Smooth muscle cell (in vitro differentiated cells): Measurements from ENCODE around the gene EFHC1. TPM values are rescaled to one million over a fixed set of nuclear protein-coding genes. Genes with fewer than 3 reads are reported as not detected.

Experiments
- DNase-seq: peaks from one replicate; lab custom pipeline; 2025; ENCODE audit not compliant: unreplicated experiment; lab: John Stamatoyannopoulos, UW
- H2AFZ ChIP-seq: fragments of 200-600 bp; sonication (generic); 2 replicates; pipeline ENCODE4 v1.6.0; 2016; ENCODE audit warnings: antibody characterized with exemption, low read depth, mild to moderate bottlenecking
- H3F3A ChIP-seq: fragments of 200-600 bp; sonication (generic); 2 replicates; pipeline ENCODE4 v1.6.0; 2017; ENCODE audit warnings: antibody characterized with exemption, low read depth
- H3K27ac ChIP-seq: fragments of 200-600 bp; sonication (generic); 2 replicates; pipeline ENCODE4 v1.5.1; 2016; ENCODE audit warnings: low read depth, mild to moderate bottlenecking
- H3K27me3 ChIP-seq: fragments of 200-600 bp; sonication (generic); 2 replicates; pipeline ENCODE4 v1.6.1; 2016; ENCODE audit warnings: low read depth, mild to moderate bottlenecking
- H3K36me3 ChIP-seq: fragments of 200-600 bp; sonication (generic); 2 replicates; pipeline ENCODE4 v1.5.1; 2016; ENCODE audit warnings: low read depth
- H3K4me1 ChIP-seq: fragments of 200-600 bp; sonication (generic); 2 replicates; pipeline ENCODE4 v1.5.1; 2016; ENCODE audit warnings: low read depth
- H3K4me2 ChIP-seq: fragments of 200-600 bp; sonication (generic); 2 replicates; pipeline ENCODE4 v1.6.0; 2016; ENCODE audit warnings: mild to moderate bottlenecking
- H3K4me3 ChIP-seq: fragments of 200-600 bp; sonication (generic); 2 replicates; pipeline ENCODE4 v1.5.1; 2016; ENCODE audit warnings: mild to moderate bottlenecking
- H3K79me2 ChIP-seq: fragments of 200-600 bp; sonication (generic); 2 replicates; pipeline ENCODE4 v1.6.0; 2016; ENCODE audit warnings: low read depth, mild to moderate bottlenecking
- H3K9ac ChIP-seq: fragments of 200-600 bp; sonication (generic); 2 replicates; pipeline ENCODE4 v1.6.0; 2016; ENCODE audit warnings: low read depth
- H3K9me3 ChIP-seq: fragments of 200-600 bp; sonication (generic); replicated peaks from 2 replicates; pipeline ENCODE4 v1.5.1; 2016; ENCODE audit warnings: low read depth
- H4K20me1 ChIP-seq: fragments of 200-600 bp; sonication (generic); 2 replicates; pipeline ENCODE4 v1.6.0; 2016; ENCODE audit warnings: low read depth
- WGBS: methylation state at CpG from one replicate; pipeline ENCODE4 v1.1.7; 2016; ENCODE audit warnings: low lambda C conversion rate; 5-methylcytosine and 5-hydroxymethylcytosine counted together
- polyA plus RNA-seq: library from polyadenylated mRNA; unstranded; fragments of >200 nt; fragmentation: Nextera tagmentation; extraction: Ambion mirVana; gene quantifications from 2 replicates; pipeline ENCODE4 v1.2.1, GENCODE V29; 2016
- total RNA-seq: library from RNA; depleted of rRNA; stranded (reverse); fragments of >200 nt; gene quantifications from 2 replicates; pipeline ENCODE4 v1.2.3, GENCODE V29; 2014
- TF ChIP-seq, protein P1 (sequence below): fragments of 200-600 bp; sonication (generic); IDR thresholded peaks from 2 replicates; pipeline ENCODE4 v1.5.1; 2017; ENCODE audit warnings: borderline replicate concordance, mild to moderate bottlenecking, antibody characterized with exemption; ENCODE audit not compliant: insufficient read depth, poor library complexity, severe bottlenecking

EFHC1 gene
- total and polyA plus RNA-seq, 2 experiments from 2014 or later = 11.0 to 25.9 TPM

DNA sequence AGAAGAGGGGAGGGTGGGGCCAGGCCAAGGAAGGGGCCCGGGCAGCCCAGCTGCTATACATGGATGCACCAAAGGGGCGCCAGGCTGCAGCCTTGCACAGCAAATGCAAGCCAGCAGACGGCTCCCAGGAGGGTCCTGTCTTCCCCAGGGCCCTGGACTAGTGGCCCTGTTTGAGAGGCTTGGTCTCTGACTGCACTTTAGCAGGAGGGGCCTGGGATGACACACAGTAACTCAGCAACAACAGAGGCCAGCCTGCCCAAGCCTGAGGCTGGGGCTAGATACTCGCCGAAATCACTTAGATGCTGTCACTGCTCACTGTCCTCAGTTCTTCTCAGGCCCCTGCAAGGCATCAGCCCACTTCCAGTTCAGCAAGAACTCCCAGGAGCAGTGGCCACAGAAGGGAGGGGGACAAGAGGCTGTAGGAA, 83.2 kb downstream of the EFHC1 start:
- no peak for DNase-seq
- Histone ChIP-seq H3K27ac (peak overlapping the region; percentile 82), H3K9ac (peak overlapping the region; percentile 53), H3K4me2 (no peak overlapping the region), H3K79me2 (no peaks in the 10 kb centered on the region), H3K4me1 (peaks cover 10% of the 10 kb centered on the region), H3K9me3 (no peaks in the 10 kb centered on the region), H3K36me3 (no peaks in the 10 kb centered on the region), H3K27me3 (no peaks in the 10 kb centered on the region), H3K4me3 (no peak overlapping the region), H2AFZ (no peak overlapping the region), H4K20me1 (no peaks in the 10 kb centered on the region), H3F3A (no peaks in the 10 kb centered on the region)
- TF ChIP-seq, protein P1, sequence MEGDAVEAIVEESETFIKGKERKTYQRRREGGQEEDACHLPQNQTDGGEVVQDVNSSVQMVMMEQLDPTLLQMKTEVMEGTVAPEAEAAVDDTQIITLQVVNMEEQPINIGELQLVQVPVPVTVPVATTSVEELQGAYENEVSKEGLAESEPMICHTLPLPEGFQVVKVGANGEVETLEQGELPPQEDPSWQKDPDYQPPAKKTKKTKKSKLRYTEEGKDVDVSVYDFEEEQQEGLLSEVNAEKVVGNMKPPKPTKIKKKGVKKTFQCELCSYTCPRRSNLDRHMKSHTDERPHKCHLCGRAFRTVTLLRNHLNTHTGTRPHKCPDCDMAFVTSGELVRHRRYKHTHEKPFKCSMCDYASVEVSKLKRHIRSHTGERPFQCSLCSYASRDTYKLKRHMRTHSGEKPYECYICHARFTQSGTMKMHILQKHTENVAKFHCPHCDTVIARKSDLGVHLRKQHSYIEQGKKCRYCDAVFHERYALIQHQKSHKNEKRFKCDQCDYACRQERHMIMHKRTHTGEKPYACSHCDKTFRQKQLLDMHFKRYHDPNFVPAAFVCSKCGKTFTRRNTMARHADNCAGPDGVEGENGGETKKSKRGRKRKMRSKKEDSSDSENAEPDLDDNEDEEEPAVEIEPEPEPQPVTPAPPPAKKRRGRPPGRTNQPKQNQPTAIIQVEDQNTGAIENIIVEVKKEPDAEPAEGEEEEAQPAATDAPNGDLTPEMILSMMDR = no peak
- 79% methylated on average over 5 of the region's 5 CpGs for WGBS

DNA sequence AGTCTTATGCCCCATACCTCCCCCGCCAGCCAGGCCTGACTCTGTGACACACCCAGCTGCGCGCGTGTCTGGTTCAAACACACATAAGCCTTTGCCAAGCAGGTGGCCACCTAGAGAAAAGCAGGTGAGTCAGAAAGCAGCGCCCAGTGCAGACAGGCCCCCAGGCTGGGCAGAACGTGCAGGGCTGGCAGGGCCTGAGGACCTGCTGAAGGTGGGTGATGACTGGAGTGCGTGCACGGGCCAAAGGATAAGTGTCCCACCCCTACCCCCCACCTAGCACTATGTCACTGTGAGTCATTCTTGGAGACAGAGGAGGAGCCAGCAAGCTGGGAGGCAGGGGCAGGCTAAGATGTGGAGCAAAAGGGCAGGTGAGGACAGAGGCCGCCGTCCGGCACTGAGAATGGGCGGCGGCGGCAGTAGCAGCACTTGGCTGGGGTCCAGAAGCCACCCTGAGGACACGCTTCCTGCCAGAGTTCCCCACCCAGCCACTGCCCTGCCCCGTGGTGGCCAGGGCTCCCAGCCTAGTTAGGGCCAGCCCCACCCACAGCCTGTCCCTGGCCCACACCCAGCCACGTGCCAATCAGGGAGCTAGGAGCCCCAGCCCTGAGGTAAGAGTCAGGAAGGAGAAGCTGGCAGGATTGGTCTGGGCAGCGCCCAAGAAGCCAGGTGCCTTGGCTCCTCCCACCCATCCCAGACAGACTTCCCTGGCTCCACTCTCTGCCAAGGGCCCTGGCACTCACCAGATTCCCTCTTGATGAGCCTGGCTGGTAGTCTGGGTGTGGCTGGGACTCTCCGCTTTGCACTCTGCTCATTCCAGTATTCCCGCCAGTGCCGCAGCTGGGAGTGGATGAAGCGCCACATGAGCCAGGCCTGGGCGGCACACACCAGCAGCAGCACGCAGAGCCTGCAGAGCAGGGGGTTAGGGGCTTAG, 84.0 kb downstream of the EFHC1 start:
- no peaks in the 10 kb centered on the region for H3K79me2 ChIP-seq
- no peak overlapping the region for H3K4me2 ChIP-seq
- no peak overlapping the region for H3K4me3 ChIP-seq
- no peaks in the 10 kb centered on the region for H3K9me3 ChIP-seq
- no peaks in the 10 kb centered on the region for H3F3A ChIP-seq
- peak overlapping the region; percentile 82 for H3K27ac ChIP-seq
- TF ChIP-seq, protein P1 = no peak
- no peaks in the 10 kb centered on the region for H3K27me3 ChIP-seq
- WGBS = 70% methylated on average over 24 of the region's 24 CpGs
- DNase-seq = no peak
- peaks cover 7% of the 10 kb centered on the region for H3K4me1 ChIP-seq
- H3K9ac ChIP-seq = peak overlapping the region; percentile 53
- H4K20me1 ChIP-seq = no peaks in the 10 kb centered on the region
- no peaks in the 10 kb centered on the region for H3K36me3 ChIP-seq
- H2AFZ ChIP-seq = no peak overlapping the region

DNA sequence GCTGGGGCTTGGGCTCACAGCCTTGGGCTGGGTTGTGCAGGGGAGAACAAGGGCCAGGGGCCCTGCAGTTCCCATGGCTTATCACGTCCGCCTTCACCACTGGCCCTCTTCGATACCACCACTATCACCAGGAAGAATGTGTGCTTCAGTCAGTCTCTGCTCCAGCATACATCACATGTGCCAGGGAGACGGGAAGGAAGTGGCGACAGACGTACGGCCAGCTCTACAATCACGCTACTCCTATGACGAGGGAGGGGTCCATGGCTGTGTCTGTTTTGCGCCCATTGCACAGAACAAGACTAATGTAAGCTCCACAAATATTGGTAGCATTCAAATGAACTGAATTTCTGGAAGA, 84.6 kb downstream of the EFHC1 start:
- Histone ChIP-seq H2AFZ (no peak overlapping the region), H3K36me3 (no peaks in the 10 kb centered on the region), H3F3A (no peaks in the 10 kb centered on the region), H3K27ac (peak overlapping the region; percentile 82), H3K9me3 (no peaks in the 10 kb centered on the region), H3K4me1 (peaks cover 3% of the 10 kb centered on the region), H3K4me3 (no peak overlapping the region), H3K79me2 (no peaks in the 10 kb centered on the region), H3K4me2 (no peak overlapping the region), H3K27me3 (no peaks in the 10 kb centered on the region), H3K9ac (no peak overlapping the region), H4K20me1 (no peaks in the 10 kb centered on the region)
- DNase-seq = no peak
- TF ChIP-seq, protein P1 = no peak
- WGBS = 85% methylated on average over 10 of the region's 10 CpGs
